Measurements from ENCODE around the gene PPP1R36.

DNA sequence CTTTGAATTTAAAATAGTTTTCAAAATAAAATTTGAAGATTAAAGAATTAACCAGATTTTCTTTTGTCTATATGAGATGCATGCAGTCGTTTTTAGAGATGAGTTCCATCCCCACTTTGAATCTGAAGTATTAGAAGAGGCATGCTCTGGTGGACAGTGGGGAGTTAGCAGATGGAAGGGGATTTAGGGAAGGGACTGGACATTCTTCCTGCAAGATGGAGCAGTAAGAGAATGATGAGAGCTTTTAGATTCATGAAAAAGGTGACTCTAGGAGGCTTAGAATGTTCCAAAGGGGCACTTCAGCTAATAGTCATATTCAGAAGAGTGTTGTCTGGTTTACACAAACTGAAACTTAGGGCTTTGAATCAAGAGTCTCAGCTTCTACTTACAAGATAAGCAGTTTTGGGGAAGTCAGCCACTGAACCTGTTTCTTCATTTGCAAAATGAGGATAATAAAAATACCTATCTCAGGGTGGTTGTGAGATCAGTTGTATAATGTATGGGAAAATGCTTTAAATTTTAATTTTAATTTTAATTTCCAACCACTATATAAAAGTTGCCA, 41.5 kb upstream of the PPP1R36 start:
- TF ChIP-seq, protein P1, sequence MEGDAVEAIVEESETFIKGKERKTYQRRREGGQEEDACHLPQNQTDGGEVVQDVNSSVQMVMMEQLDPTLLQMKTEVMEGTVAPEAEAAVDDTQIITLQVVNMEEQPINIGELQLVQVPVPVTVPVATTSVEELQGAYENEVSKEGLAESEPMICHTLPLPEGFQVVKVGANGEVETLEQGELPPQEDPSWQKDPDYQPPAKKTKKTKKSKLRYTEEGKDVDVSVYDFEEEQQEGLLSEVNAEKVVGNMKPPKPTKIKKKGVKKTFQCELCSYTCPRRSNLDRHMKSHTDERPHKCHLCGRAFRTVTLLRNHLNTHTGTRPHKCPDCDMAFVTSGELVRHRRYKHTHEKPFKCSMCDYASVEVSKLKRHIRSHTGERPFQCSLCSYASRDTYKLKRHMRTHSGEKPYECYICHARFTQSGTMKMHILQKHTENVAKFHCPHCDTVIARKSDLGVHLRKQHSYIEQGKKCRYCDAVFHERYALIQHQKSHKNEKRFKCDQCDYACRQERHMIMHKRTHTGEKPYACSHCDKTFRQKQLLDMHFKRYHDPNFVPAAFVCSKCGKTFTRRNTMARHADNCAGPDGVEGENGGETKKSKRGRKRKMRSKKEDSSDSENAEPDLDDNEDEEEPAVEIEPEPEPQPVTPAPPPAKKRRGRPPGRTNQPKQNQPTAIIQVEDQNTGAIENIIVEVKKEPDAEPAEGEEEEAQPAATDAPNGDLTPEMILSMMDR (IDR thresholded peaks at IDR 0.05) = no peak
- no peak for TF ChIP-seq POLR2A (IDR thresholded peaks at IDR 0.05)

Measured in heart left ventricle (tissue), 13 donors.